Stimulated activated naive CD8-positive, alpha-beta T cell treated with anti-CD3 and anti-CD28 coated beads, Interleukin-15, amount 100 ng/mL, for 72 hours (primary cell): ENCODE data around the gene ZNF341.

Source experiments
- ATAC-seq: fragments of 150-1000 bp; cut with Tn5 transposase; 2 replicates; pipeline ENCODE4 v1.10.0; 2021; ENCODE audit warnings: mild to moderate bottlenecking, moderate library complexity
- DNase-seq, 2 donors: peaks; one replicate each; pipeline ENCODE4 v3.0.0; 2021 to 2022
- H3K27ac Mint-ChIP-seq, 2 donors: one replicate each; pipeline ENCODE4 v1.8.0; 2022; ENCODE audit warnings: mild to moderate bottlenecking in 2 of 2, mixed read lengths in 2 of 2, moderate library complexity in 2 of 2
- H3K27me3 Mint-ChIP-seq: one replicate; pipeline ENCODE4 v1.8.0; 2022; ENCODE audit warnings: mixed read lengths
- H3K4me1 Mint-ChIP-seq: one replicate; pipeline ENCODE4 v1.8.0; 2022; ENCODE audit warnings: mild to moderate bottlenecking, mixed read lengths
- H3K4me3 Mint-ChIP-seq, 2 donors: one replicate each; pipeline ENCODE4 v1.8.0; 2022; ENCODE audit warnings: mild to moderate bottlenecking in 2 of 2, mixed read lengths in 2 of 2, moderate library complexity in 1 of 2
- H3K9me3 Mint-ChIP-seq, 2 donors: one replicate each; pipeline ENCODE4 v1.8.0; 2022; ENCODE audit warnings: mixed read lengths in 2 of 2

Gene ZNF341

DNA sequence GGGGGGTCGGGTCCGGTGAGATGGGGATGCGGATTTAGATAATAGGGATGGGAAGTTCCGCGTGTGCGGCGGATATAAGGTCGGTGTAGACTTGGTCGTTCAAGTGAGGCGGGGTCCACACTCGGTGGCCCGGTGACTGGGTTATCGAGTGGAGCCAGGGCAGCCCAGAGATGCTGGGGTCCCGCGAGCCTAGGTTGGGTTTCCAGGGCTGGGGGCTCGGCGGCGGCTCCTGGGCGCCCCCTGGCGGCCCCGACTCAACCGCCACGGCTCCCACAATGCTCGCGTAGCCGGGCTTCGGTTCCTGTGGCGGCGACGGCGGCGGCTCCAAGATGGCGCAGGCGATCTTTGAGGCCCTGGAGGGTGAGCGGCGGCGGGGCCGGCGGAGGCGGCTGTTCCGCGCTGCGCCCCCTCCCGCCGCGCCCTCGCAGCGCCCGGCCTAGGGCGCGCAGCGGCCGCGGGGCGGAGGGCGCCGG lies at the start of gene ZNF341:
Gene ZNF341, plus strand, starts transcription at position 304 of the 473 bp plus-strand sequence. Its CDS starts 26 bp downstream, at position 330.
- Mint-ChIP-seq H3K4me1 (peaks cover 33% of the 10 kb centered on the region), H3K9me3 (peaks cover 9 to 12% of the 10 kb centered on the region in 2 donors)
- peak; percentile 91 for ATAC-seq

DNA sequence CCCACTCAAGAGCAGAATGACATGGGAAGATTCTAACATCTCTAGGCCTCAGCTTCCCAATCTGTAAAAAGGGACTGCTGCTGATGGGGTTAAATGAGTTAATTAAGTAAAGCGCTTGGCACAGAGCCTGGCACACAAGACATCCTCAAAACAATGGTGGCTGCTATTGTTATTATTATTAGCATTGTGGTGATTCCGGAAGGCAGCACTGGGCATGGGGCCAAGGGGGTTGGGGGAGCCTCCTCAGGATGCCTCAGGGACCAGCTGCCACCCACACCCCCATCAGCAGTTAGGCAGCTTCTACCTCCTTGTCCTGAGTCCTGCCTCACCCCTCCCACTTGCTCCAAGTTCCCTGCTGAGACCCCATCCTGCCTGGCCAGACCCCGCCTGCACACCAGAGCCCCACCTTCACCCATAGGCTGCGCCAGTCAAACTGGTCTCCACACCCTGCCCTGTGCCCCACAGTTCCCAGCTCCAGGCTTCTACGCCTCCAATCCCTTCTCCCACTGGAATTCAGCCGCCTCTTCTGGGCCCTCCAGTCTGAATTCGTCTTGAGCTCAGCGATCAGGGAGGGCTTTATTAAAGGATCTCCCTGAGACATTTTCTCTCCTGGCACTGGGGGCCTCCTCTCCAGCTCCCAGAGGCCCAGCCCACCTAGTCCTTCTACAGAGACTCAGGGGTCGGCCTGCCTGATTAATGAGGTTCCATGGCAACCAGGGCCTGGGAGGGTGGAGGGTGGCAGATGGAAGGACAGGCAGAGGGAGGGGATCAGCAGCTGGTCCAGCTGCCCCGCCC lies 47.1 kb upstream of the ZNF341 start:
- DNase-seq (no peak), ATAC-seq (no peak)
- no peaks in the 10 kb centered on the region for H3K9me3 Mint-ChIP-seq
- peak overlapping the region; percentile 93 to 96 for H3K27ac Mint-ChIP-seq
- peak overlapping the region; percentile 86 to 95 for H3K4me3 Mint-ChIP-seq
- no peaks in the 10 kb centered on the region for H3K27me3 Mint-ChIP-seq
- H3K4me1 Mint-ChIP-seq = peaks cover 89% of the 10 kb centered on the region

More for the DNA sequence above, at the start of gene ZNF341:
- H3K4me3 Mint-ChIP-seq = peak within 1 kb of the TSS; percentile 85 to 87
- H3K27me3 Mint-ChIP-seq = no peaks in the 10 kb centered on the region
- H3K27ac Mint-ChIP-seq = peak within 1 kb of the TSS; percentile 84 to 97
- peak; percentile 93 to 95 for DNase-seq

DNA sequence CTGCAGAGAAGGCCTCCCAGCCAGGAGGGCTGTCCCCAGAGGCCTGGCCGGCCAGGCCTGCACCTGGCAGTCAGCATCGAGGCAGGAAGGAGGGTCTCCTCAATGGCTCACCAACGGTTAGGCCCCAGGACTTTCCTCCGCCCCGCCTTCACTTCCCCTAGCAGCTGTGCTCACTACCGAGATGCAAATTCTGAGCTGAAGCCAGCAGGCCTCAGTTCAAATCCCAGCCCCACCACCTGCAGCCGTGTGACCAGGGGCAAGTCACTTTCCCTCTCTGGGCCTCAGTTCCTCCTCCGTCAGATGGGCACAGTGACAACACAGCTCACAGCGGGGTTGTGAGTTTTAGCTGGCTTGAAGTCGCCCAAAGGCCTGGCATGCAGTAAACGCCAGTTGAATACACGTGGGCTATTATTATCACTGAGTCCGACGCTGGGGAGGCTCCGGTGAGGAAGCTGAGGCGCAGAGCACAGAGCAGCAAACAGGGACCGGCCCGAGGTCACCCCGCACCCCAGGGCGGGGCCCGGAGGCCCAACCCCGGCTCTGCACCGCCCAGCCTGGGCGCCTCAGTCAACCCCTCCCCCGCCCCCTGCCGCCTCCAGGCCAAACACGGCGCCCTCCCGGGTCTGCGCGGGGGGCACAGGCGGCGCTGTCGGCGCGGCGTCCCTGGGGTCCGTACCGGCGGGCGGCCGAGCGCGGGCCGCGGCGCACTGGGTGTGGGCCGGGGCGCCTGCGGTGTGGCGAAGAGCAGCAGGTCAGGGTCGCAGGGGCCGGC lies 46.3 kb upstream of the ZNF341 start:
- Mint-ChIP-seq H3K4me1 (peaks cover 89% of the 10 kb centered on the region), H3K27me3 (no peaks in the 10 kb centered on the region), H3K27ac (peak overlapping the region; percentile 93 to 96), H3K4me3 (peak overlapping the region; percentile 86 to 95), H3K9me3 (no peaks in the 10 kb centered on the region)
- ATAC-seq (peak; percentile 69), DNase-seq (peak; percentile 64 to 68)

DNA sequence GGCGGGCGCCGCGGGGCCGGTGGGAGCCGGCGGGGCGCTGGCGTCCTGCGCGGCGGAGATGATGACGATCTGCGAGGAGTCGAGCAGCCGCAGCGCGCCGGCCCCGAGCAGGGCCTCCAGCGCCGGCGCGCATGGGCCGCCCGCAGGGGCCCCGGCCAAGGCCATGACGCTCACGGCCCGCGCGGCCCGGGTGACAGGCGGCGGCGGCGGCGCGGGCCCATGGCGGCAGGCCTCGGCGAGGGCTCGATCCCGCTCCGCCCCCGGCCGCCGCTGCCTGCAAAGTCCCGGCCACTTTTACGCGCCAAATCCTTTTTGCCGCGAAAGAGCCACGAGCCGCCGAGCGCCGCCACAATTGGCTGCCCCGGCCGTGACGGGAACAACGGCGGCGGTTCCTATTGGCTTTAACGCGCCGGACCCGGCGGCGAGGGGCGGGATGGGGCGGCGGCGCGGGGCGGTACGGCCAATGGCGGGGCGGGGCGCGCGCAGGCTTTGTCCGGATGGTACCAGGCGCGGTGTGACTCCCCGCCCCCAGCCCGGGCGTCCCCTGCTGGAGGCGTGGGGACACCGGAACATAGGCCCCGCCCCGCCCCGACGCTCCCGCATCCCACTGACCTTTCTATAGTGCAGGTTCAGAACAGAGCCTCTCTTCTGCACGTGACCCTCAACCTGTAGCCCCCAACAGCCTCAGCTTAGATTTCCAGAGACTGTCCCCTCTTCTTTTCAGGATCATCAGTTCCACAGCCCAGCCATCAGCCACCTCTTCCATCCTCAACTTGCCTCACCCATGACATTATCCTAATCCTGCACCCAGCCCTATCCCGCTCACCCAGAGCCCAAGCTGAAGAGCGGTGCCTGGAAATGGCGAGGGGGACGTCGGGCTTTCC lies 45.5 kb upstream of the ZNF341 start, which contains the start of gene E2F1:
Gene E2F1, minus strand, starts transcription at position 286 of the 884 bp plus-strand sequence. Its CDS starts 121 bp downstream, at position 165.
- Mint-ChIP-seq H3K9me3 (no peaks in the 10 kb centered on the region), H3K27me3 (no peaks in the 10 kb centered on the region), H3K4me1 (peaks cover 89% of the 10 kb centered on the region), H3K4me3 (peak within 1 kb of the TSS; percentile 86 to 95), H3K27ac (peak within 1 kb of the TSS; percentile 93 to 96)
- DNase-seq (peak; percentile 95 to 97), ATAC-seq (peak; percentile 90)

DNA sequence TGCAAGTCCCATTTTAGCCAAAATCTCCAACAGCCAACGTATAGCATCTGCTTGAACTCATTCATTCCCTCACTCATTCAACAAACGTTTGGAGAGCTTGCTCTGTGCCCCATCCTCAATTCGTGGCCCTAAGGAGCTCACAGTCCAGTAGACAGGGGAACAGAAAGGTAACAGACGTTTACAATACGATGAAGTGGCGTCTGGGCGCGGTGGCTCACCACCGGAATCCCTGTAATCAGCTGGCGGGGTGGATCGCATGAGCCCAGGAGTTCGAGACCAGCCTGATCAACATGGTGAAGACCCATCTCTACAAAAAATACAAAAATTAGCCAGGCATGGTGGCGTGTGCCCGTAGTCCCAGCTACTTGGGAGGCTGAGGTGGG lies 44.8 kb upstream of the ZNF341 start:
- peaks cover 85% of the 10 kb centered on the region for H3K4me1 Mint-ChIP-seq
- peak overlapping the region; percentile 69 to 79 for H3K4me3 Mint-ChIP-seq
- ATAC-seq = no peak
- H3K27ac Mint-ChIP-seq = peak overlapping the region in 1 of 2 donors; percentile 89
- no peaks in the 10 kb centered on the region for H3K27me3 Mint-ChIP-seq
- no peaks in the 10 kb centered on the region for H3K9me3 Mint-ChIP-seq
- no peak for DNase-seq

DNA sequence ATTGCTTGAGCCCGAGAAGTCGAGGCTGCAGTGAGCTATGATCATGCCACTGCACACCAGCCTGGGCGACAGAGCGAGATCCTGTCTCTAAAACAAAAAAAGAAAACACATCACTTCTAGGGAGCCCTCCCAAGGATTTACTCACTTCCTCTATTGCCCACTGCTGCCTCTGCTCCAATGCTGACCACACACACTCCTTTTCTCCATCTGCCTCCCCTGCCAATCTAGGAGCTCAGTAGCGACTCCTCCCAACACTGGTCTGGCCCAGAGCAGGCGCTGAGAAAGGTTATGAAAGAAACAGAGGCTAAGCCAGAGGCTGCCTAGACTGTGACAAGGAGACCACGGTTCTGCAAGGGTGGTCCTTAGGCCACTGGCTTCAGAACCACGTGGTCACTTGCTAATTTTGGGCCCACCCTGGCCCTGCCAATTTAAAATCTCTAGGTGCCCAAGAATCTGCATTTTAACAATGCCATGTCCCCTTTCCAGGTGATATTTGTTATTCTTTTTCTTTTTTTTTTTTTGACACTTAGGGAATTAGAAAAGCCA lies 44.4 kb upstream of the ZNF341 start:
- Mint-ChIP-seq H3K9me3 (no peaks in the 10 kb centered on the region), H3K27me3 (no peaks in the 10 kb centered on the region), H3K4me1 (peaks cover 80% of the 10 kb centered on the region), H3K27ac (no peak overlapping the region), H3K4me3 (peak overlapping the region in 1 of 2 donors; percentile 24)
- DNase-seq (no peak), ATAC-seq (no peak)

DNA sequence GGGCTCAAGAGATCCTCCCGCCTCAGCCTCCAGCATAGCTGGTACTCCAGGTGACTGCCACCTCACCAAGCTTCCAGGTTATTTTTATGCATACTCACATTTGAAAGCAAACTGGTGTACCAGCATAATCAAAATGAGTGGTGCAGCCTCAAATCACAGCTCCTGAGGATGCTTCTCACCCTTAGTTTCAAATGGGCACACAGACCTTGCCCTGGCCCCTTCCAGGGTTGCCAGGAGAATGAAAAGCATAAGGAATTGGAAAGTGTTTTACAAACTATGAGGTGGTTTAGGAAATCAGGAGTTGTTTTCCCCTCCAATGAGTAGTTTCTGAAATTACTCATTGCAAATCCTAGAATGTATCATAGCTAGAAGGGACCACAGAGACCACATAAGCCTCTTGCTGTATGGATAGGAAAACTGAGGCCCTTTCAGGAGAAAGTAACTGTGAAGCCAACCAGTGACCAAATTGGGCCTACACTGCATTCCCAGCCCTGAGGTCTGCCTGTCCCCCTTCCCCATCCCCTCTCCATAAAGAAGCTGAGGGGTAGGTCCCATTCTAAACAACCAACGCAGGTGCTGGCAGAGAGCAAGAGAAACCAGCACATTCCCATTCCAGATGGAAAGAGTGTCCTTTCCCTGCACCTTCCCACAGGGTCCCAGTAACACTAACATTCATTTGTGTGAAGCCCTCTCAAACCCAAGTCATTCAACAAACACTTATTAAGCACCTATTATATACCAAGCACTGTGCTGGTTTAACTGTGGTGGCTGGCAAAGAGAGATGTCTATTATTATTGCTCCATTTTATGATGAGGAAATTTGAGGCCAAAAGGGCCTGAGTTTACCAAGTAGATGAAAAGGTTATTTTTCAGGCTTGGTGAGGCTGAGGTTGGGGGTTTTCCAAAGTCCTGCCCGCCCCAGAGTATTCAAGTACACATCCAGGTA lies 43.5 kb upstream of the ZNF341 start:
- peaks cover 72% of the 10 kb centered on the region for H3K4me1 Mint-ChIP-seq
- no peaks in the 10 kb centered on the region for H3K9me3 Mint-ChIP-seq
- peak overlapping the region; percentile 48 to 49 for H3K4me3 Mint-ChIP-seq
- H3K27me3 Mint-ChIP-seq = no peaks in the 10 kb centered on the region
- no peak for ATAC-seq
- H3K27ac Mint-ChIP-seq = peak overlapping the region; percentile 64 to 86
- DNase-seq = no peak

DNA sequence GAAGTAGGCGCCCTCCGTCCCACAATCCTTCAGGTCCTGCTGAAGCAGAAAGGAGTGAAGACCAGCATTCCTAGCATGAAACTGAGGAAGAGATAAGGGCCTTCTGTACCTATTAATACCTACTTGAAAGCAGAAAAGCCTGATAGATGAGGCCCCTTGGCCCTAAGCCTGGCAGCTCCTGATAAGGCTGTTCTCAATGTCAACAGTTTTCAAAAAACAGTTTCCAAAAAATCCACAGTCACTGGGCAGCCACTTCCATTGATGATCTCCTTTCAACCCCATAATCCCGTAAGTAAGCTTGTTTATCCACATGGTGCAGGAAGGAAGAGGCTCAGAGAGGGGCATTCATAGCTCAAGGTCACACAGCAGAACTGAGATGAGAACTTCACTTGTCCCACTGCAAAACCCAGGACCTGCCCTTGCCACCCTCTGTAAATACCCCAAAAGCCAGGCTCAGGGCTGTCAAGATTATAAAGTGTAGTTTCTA lies 42.8 kb upstream of the ZNF341 start:
- peaks cover 69% of the 10 kb centered on the region for H3K4me1 Mint-ChIP-seq
- DNase-seq (no peak), ATAC-seq (no peak)
- H3K27me3 Mint-ChIP-seq = no peaks in the 10 kb centered on the region
- H3K9me3 Mint-ChIP-seq = no peaks in the 10 kb centered on the region
- peak overlapping the region; percentile 14 to 48 for H3K4me3 Mint-ChIP-seq
- peak overlapping the region in 1 of 2 donors; percentile 61 for H3K27ac Mint-ChIP-seq

DNA sequence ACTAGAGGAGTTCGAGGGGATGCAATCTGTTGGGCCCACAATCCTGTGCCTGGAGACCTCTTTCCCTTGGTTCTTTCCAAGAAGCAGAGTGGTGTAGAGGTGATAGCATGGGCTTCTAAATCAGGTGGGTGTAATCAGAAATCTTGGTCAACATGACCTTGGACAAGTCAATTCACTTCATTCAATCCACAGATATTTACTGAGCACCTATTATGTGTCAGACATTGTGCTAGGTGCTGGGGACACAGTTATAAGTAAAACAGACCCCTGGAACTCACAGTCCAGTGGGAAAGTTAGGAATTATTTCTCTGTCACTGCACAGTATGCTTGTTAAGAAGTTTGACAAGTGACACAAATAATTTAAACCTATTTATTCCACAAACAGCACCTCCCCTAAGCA lies 42.3 kb upstream of the ZNF341 start:
- Mint-ChIP-seq H3K9me3 (no peaks in the 10 kb centered on the region), H3K27me3 (no peaks in the 10 kb centered on the region), H3K27ac (no peak overlapping the region), H3K4me1 (peaks cover 64% of the 10 kb centered on the region), H3K4me3 (peak overlapping the region; percentile 48 to 66)
- DNase-seq = no peak
- ATAC-seq = no peak

DNA sequence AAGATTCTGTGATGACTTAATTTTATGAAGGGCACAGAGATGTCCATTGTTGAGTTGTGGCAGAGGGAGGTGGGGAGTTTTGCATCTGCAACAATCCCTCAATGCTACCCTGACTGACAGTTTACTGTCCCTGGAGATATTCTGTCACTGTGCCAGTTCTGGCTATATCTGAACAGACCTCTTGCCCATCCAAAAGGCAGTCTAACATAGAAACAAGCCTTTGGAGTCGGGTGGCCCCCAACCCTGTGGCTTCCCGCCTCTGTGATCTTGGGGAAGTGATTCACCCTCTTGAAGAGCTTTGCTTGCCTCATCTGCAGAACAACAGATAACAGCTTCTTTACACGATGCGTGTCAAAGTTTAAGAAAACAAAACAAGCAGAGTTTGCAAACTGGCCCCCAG lies 41.8 kb upstream of the ZNF341 start:
- DNase-seq = peak; percentile 67 to 72
- Mint-ChIP-seq H3K4me3 (peak overlapping the region; percentile 66 to 70), H3K9me3 (no peaks in the 10 kb centered on the region), H3K27me3 (no peaks in the 10 kb centered on the region), H3K27ac (peak overlapping the region; percentile 59 to 73), H3K4me1 (peaks cover 59% of the 10 kb centered on the region)
- ATAC-seq = peak; percentile 43

DNA sequence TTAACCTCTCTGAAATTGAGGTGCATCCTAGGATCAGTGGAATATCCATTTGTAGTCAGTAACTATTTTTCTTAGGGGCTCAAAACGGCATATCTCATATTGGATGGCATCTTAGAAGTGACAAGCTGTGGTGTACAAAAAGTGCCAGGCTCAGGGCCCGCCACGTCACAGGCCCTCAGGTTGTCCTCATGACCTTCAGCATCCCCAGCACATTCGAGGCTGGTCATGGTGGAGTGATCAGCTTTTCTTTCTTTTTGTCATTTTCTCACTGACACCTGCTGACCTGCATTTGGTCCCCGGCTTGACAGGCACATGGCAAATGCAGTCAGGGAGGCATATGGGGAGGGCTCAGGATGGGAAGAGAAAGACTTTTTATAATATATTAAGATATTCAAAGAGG lies 38.5 kb upstream of the ZNF341 start:
- H3K27ac Mint-ChIP-seq = peak overlapping the region in 1 of 2 donors; percentile 82
- H3K9me3 Mint-ChIP-seq = peaks cover 0 to 2% of the 10 kb centered on the region in 2 donors
- H3K4me1 Mint-ChIP-seq = peaks cover 32% of the 10 kb centered on the region
- H3K27me3 Mint-ChIP-seq = no peaks in the 10 kb centered on the region
- DNase-seq (no peak), ATAC-seq (no peak)
- no peak overlapping the region for H3K4me3 Mint-ChIP-seq

DNA sequence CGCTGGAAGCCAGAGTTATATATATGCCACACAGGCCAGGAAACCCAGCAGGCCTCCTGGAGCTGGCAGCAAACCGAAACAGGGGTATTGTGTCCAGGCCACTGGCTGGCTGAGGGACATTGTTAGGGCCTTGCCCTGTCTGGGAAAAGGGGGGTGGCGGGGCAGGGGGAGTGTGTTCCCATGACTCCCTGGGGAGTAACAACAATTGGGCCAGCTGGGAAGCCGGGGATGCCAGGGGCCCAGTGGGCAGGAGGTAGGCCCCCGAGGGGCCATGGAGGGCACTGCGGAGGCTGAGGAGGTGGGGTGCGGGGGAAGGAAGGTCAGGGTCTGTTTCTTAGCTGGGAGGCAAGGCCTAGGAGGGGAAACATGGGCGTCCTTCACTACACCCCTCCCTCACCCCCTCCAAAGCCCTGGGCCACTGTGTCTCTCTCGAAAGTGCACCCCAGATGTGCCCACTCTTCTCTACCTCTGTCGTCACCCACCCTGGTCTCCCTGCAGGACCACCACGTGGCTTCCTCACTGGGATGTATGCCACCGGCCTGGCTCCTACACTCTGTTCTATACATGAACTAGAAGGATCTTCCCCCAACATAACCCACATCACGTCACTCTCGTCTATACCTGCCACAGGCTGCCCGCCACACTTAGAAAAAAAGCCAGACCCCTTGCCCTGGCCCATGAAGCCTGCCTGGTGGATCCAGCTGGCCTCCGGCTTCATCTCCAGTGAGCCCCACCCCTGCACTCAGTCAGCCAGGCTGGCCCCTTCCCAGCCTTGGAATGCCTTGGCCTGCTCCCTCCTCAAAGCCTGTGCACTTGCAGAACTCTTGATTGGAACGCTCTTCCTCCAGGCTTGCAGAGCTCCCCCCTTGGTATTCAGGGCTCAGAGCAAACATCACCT lies 37.8 kb upstream of the ZNF341 start:
- Mint-ChIP-seq H3K27me3 (no peaks in the 10 kb centered on the region), H3K4me1 (peaks cover 25% of the 10 kb centered on the region), H3K4me3 (no peak overlapping the region), H3K27ac (peak overlapping the region in 1 of 2 donors; percentile 82), H3K9me3 (peaks cover 0 to 7% of the 10 kb centered on the region in 2 donors)
- ATAC-seq = no peak
- no peak for DNase-seq

DNA sequence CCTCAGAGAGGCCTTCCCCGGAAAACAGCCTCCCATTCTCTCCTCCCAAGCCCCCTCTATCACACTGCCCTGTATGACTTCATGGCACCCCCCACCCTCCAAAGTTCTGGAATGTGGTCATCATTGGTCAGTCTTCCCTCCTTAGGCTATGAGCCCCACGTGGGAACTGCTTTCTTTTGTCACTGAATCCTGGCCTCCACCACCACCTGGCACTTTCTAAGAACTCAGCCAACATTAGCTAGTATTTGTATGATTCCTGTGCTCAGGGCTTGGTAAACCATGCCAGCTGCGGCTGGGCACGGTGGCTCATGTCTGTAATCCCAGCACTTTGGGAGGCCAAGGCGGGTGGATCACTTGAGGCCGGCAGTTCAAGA lies 37.2 kb upstream of the ZNF341 start:
- ATAC-seq = no peak
- Mint-ChIP-seq H3K4me3 (no peak overlapping the region), H3K9me3 (peaks cover 0 to 7% of the 10 kb centered on the region in 2 donors), H3K27ac (peak overlapping the region in 1 of 2 donors; percentile 25), H3K27me3 (no peaks in the 10 kb centered on the region), H3K4me1 (peaks cover 19% of the 10 kb centered on the region)
- DNase-seq = no peak
